Pancreas (tissue), 10 donors: ENCODE results near the gene CASP5. TPM values are rescaled to one million over a fixed set of nuclear protein-coding genes. Genes with fewer than 3 reads are reported as not detected.
"Not testable (repeated sequence)": the region's sequence is repeated elsewhere in the genome, so short reads cannot be mapped to it uniquely, and the experiment has no call there.

Experiments used
- ATAC-seq, 4 donors: fragments of 200-7000 bp; cut with Tn5 transposase; one replicate each; pipeline versions ENCODE4 v1.8.0 to v1.9.1; 2020; ENCODE audit warnings: mild to moderate bottlenecking in 4 of 4, moderate library complexity in 4 of 4
- DNase-seq, 6 donors: peaks; one replicate each; pipeline ENCODE4 v3.0.0-alpha.2; 2020
- FAIRE-seq: peaks from 2 replicates; lab custom pipeline; 2012; peaks lifted over from hg19 to GRCh38; lab: Jason Lieb, UNC
- H3K27ac ChIP-seq, 4 donors: fragments of 200-600 bp; sonication (generic); 1 replicate in 3 of 4; 2 replicates in 1 of 4; pipeline versions ENCODE4 v1.5.0 to v1.8.0; 2020
- H3K27me3 ChIP-seq, 4 donors: fragments of 200-600 bp; one replicate each; pipeline ENCODE4 v1.8.0; 2021
- H3K36me3 ChIP-seq, 3 donors: fragments of 200-600 bp; sonication (generic) in 1 of 3; one replicate each; pipeline versions ENCODE4 v1.5.0 to v1.8.0; 2020 to 2021
- H3K4me1 ChIP-seq, 3 donors: fragments of 200-600 bp; one replicate each; pipeline ENCODE4 v1.8.0; 2021
- H3K4me3 ChIP-seq, 4 donors: fragments of 200-600 bp; sonication (generic) in 2 of 4; one replicate each; pipeline versions ENCODE4 v1.5.0 to v1.8.0; 2020 to 2021
- H3K9me3 ChIP-seq, 4 donors: fragments of 200-600 bp; one replicate each; pipeline ENCODE4 v1.8.0; 2021
- CTCF ChIP-seq, 4 donors: fragments of 200-600 bp; sonication (generic) in 3 of 4; IDR thresholded peaks; one replicate each; pipeline versions ENCODE4 v1.5.0 to v1.8.0; 2021; ENCODE audit warnings: antibody characterized with exemption in 4 of 4
- WGBS, 2 donors: extraction: QIAGEN DNeasy Blood & Tissue Kit; methylation state at CpG; one replicate each; pipeline ENCODE4 v1.1.7; 2013; 5-methylcytosine and 5-hydroxymethylcytosine counted together
- intact Hi-C, 3 donors: fragments of 100-400 bp; cut with DNase I; formaldehyde crosslinking; loops; one replicate each; pipeline versions ENCODE4 v1.11.1 to v1.14.2; 2022
- polyA plus RNA-seq, 2 donors: library from polyadenylated mRNA; stranded (reverse); fragments of 200-250 nt; gene quantifications; one replicate each; pipeline ENCODE4 v1.2.3, GENCODE V29; 2013
- total RNA-seq, 6 donors: library from RNA; stranded (reverse); fragmentation: NEBNext Ultra II Directional in 4 of 6; extraction: Animal tissue kit (Norgen Biotek cat#: 25700) in 4 of 6; gene quantifications; one replicate each; pipeline versions ENCODE4 v1.2.1 to v1.2.4, GENCODE V29; 2021 to 2023
- donor health status: healthy with polysubstance abuse.
- donor health status: DM: no; HTN: no; CAD: no; lungs with moderate emphysema.
- donor health status: DM: no; HTN: no; CAD: no.
- donor health status: control.
- donor health status: control.
- donor health status: Bipolar disorder and iron deficiency.
- donor health status: DM: yes; HTN: yes; CAD: no.
- donor health status: DM: no; HTN: no; CAD: no.
- donor health status: DM: no; HTN: no; CAD: no.
- donor health status: DM: yes; HTN: yes; CAD: no.

Gene CASP5
- under 1 TPM in 1 of 6 donors, not detected in 5; 0.25 TPM for total RNA-seq
- under 1 TPM in 1 of 2 donors, not detected in 1; 0.12 TPM for polyA plus RNA-seq

GRCh38 chr11:105023003-105023402 lies at the start of gene CASP5:
Gene CASP5, minus strand, starts transcription at chr11:105023168. Its CDS starts 32 bp downstream, at chr11:105023136.
- intact Hi-C loops, result no loop called here
- H3K9me3 ChIP-seq, result no peaks in the 10 kb centered on the region
- no peaks in the 10 kb centered on the region for H3K36me3 ChIP-seq
- ATAC-seq, result peak in 2 of 4 donors; percentile 64 to 74
- DNase-seq, result no peak
- peak within 1 kb of the TSS in 1 of 4 donors; percentile 11 for H3K27ac ChIP-seq
- no peaks in the 10 kb centered on the region for H3K27me3 ChIP-seq
- H3K4me1 ChIP-seq, result no peaks in the 10 kb centered on the region
- no peak for TF ChIP-seq CTCF (IDR thresholded peaks at IDR 0.05)
- no peak for FAIRE-seq
- H3K4me3 ChIP-seq, result no peak within 1 kb of the TSS

DNA sequence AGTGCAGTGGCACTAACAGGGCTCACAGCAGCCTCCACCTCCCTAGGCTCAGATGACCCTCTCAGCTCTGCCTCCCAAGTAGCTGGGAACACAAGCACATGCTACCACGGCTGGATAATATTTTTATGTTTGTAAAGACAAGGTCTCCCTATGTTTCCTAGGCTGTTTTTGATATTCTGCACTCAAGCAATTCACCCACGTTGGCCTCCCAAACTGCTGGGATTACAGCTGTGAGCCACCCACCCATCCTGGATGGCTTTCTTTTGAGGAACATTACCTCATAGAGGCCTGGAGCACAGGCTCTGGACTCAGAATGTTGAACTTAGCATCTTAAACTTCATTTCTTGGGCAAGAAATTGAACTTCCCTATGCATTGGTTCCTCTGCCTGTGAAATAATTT lies 49.1 kb upstream of the CASP5 start:
- H3K4me3 ChIP-seq, H3K27ac ChIP-seq, ATAC-seq, H3K9me3 ChIP-seq, FAIRE-seq, H3K4me1 ChIP-seq, intact Hi-C loops, H3K27me3 ChIP-seq, H3K36me3 ChIP-seq, DNase-seq: not testable (repeated sequence)
- 44 to 69% methylated on average over 1 of the region's 2 CpGs for WGBS, 2 donors

DNA sequence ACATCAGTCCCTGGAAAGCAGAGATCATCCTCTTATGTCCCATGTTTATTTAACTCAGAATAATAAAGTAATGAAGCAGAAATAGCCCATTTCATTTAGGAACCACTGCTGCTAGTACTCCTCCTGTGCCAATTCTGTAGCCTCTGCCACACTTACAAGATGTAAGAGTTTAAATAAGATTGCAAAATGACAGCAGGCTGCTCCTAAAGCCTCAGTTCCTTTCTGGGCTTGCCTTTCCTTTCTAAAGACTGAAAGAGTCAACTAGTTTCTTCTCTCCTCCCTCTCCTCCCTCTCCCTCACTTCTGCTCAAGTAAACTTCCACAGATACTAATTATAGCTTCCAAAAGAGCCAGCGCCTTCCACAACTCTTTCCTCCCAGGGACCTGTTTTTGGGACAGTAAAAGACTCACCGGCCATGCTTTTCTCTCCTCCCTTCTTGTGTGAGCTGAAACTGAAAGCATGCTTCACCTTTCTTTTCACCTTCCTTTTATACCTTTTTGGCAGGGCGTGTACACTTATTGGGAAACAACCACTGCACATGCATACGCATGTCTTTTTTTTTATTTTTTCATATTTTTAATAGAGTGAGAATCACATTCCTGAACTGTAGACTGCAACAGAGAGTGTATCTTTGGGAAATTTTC lies 48.2 kb upstream of the CASP5 start:
- TF ChIP-seq CTCF (IDR thresholded peaks at IDR 0.05), result no peak
- FAIRE-seq, result no peak
- no peak overlapping the region for H3K4me3 ChIP-seq
- peaks cover 0 to 4% (median 2%) of the 10 kb centered on the region in 3 donors for H3K4me1 ChIP-seq
- ATAC-seq, result no peak
- no peaks in the 10 kb centered on the region for H3K36me3 ChIP-seq
- no peaks in the 10 kb centered on the region for H3K9me3 ChIP-seq
- intact Hi-C loops, result no loop called here
- no peaks in the 10 kb centered on the region for H3K27me3 ChIP-seq
- H3K27ac ChIP-seq, result no peak overlapping the region
- WGBS, 2 donors, result 83 to 86% methylated on average over 4 of the region's 4 CpGs
- no peak for DNase-seq

DNA sequence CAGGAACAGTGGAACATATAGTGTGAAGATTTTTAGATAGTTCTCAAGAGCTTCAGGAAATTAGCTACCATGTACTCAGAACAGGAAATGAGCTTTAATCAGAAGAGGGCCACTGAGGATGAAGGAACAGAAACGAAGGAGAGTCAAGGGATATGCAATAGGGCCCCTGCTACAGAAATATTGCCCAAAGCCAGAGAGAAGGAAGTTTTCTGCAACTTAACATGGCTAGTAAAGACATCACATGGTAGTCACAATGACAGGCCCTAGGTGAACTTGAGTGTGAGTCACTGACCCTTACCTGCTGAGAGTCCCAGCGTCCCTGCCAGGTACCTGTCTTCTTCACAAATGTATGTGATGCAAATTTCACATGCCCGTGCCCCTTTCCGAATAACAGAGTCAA lies 47.3 kb upstream of the CASP5 start:
- DNase-seq (no peak), ATAC-seq (no peak), FAIRE-seq (no peak)
- Histone ChIP-seq H3K27me3 (no peaks in the 10 kb centered on the region), H3K27ac (no peak overlapping the region), H3K4me1 (no peaks in the 10 kb centered on the region), H3K9me3 (no peaks in the 10 kb centered on the region), H3K36me3 (no peaks in the 10 kb centered on the region), H3K4me3 (no peak overlapping the region)
- intact Hi-C loops, result no loop called here
- TF ChIP-seq CTCF (IDR thresholded peaks at IDR 0.05), result no peak
- 88 to 91% methylated on average over 4 of the region's 4 CpGs for WGBS, 2 donors

DNA sequence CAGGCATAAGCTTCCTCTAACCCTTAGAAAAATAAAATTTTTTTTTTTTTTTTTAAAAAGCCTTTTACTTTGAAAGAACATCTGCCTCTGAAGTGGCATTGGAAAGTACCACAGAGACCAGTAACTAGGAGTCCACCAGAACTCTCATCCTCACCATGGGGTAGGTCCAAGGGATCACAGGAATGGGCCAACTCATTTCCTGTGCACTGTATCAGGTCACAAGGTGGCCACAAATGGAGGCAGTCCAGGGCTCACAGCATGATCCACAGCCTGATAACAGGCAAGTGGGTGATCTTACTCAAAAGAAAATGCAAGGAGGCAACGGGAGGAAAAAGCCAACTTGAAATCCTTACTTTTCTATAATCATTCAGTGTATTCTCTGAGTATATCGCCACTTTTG lies 46.8 kb upstream of the CASP5 start:
- intact Hi-C loops, H3K27me3 ChIP-seq, H3K27ac ChIP-seq, DNase-seq, ATAC-seq, H3K36me3 ChIP-seq, FAIRE-seq, H3K4me1 ChIP-seq, H3K9me3 ChIP-seq, H3K4me3 ChIP-seq: not testable (repeated sequence)
- 6 to 82% methylated on average over 1 to 2 of the region's 2 CpGs for WGBS, 2 donors

- H3K9me3 ChIP-seq, intact Hi-C loops, H3K4me3 ChIP-seq, H3K27me3 ChIP-seq, H3K4me1 ChIP-seq, DNase-seq, FAIRE-seq, ATAC-seq, H3K27ac ChIP-seq, H3K36me3 ChIP-seq: not testable (repeated sequence)
- WGBS, 2 donors, result 50 to 60% methylated on average over 9 of the region's 9 CpGs
Observed at GRCh38 chr11:105063245-105063941, 40.4 kb upstream of the CASP5 start.
